HG02981 (cell line): ENCODE data around the gene OR10AD1.
"Not testable (repeated sequence)": the region's sequence is repeated elsewhere in the genome, so short reads cannot be mapped to it uniquely, and the experiment has no call there.

Experiments
- ATAC-seq: cut with Tn5 transposase; IDR thresholded peaks from one replicate; pipeline ENCODE4 v1.9.1; 2021; ENCODE audit warnings: mild to moderate bottlenecking, moderate library complexity; ENCODE audit not compliant: unreplicated experiment

The OR10AD1 gene, protein sequence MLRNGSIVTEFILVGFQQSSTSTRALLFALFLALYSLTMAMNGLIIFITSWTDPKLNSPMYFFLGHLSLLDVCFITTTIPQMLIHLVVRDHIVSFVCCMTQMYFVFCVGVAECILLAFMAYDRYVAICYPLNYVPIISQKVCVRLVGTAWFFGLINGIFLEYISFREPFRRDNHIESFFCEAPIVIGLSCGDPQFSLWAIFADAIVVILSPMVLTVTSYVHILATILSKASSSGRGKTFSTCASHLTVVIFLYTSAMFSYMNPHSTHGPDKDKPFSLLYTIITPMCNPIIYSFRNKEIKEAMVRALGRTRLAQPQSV

DNA sequence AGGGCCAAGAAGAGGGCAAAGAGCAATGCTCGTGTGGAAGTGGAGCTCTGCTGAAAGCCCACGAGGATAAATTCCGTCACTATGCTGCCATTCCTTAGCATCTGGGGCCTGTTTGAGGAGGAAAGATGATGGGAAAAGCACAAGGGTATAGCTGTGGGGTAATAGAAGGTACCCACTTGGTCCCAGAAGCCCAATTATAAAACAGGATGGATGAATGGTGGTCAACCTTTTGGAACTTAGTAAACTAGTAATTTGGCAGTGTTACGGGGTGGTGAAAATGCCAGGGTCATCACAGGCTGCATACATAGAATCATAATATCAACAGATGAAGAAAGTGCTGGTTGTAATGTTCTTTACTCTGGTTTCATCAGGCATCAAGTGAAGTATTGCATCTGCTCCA, at the start of gene OR10AD1:
Gene OR10AD1, minus strand, starts transcription at position 101 of the 400 bp plus-strand sequence. Its CDS starts 0 bp downstream, at position 101.
- no peak for ATAC-seq

DNA sequence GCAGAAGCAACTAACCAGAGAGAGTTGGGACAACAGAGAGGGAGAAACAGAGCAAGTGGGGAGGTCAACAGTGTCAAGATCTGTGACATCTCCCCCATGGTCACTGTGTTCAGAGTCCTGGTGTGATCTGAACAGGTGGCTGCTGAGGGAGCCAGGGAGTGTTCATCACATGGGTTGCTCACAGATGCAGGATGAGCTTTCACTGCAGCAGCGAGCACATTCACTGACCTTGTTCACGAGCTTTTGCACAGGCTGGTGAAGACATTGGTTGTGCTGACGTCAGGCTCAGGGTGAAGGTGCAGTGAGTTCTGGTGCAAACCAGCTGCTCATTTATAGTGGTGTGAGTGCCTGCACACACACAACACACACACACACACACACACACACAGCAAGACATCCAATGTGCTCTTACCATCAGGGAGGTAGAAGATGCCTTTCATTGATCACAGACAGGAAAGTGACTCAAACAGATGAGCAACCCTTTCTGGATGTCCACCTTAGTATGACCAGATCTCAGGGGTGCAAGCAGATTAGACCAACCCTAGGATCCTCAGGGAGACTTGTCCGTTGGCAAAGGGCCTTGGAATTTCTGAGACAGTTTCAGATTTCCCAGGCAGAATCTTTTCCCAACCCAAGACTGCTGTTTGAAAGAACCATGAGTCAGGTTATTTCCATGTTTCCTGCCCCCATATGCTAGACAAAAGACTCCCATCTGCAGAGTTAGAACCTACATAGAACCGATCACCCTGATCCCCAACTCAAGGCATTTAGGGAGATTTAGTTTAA, 44.3 kb upstream of the OR10AD1 start:
- ATAC-seq = no peak

DNA sequence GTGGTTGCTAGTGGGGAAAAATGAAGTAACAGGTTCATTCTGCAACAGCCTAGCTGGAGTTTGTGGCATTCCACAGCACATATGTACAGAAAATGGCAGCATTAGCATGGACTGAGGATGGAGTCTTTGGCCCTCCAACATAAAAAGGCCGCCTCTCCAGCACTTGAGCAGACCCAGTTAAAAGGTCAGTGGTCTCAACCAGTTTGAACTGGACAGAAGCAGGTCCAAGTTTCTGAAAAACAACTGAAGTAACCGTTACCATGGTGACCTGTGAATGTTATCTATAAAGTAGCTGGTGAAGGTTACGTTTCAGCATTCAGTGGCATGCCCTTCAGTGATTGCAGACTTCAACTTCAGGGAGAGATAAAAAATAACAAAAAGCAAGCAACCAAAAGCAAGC, 34.1 kb upstream of the OR10AD1 start:
- no peak for ATAC-seq

DNA sequence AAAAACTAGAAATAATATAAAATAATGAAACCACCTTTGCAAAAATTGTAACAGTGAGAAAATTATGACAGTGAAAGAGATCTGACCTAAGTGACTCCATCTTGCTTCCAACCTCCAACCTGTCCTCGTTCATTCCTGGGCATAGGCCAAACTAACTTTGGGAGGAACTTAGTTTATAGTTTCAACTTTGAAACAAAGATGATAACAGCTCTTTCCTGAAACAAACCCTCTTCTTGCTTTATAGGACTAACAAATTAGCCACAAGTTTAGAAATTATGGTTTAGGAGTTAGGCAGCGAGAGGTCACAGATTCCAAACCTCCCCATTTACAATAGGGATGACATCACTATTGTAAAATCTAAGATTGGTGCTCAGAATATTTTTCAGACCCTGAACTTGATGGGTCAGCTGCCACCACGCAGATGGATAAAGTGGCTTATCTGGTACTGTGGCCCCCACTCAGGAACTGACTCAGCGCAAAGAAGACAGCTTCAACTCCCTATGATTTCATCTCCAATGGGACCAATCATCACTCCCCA, 32.8 kb upstream of the OR10AD1 start:
- no peak for ATAC-seq

DNA sequence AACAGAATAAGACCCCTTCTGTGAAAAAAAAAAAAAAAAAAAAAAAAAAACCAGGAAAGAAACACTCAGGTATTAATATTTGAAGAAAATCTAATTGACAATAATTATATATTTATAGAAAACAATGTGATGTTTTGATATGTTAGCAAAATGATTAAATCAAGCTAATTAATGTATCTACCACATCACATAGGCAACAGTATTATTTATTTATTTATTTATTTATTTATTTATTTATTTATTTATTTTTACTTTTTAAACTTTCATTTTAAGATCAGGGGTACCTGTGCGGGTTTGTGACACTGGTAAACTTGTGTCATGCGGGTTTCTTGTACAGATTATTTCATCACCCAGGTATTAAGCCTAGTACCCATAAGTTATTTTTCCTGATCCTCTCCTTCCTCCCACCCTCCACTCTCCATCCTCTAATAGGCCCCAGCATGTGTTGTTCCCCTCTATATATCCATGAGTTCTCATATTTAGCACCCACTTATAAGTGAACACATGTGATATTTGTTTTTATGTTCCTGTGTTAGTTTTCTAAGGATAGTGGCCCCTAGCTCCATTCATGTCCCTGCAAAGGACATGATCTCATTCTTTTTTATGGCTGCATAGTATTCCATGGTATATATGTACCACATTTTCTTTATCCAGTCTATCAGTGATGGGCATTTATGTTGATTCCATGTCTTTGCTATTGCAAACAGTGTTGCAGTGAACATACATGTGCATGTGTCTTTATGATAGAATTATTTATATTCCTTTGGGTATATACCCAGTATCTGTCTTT, 28.3 kb upstream of the OR10AD1 start:
- not testable (repeated sequence) for ATAC-seq

DNA sequence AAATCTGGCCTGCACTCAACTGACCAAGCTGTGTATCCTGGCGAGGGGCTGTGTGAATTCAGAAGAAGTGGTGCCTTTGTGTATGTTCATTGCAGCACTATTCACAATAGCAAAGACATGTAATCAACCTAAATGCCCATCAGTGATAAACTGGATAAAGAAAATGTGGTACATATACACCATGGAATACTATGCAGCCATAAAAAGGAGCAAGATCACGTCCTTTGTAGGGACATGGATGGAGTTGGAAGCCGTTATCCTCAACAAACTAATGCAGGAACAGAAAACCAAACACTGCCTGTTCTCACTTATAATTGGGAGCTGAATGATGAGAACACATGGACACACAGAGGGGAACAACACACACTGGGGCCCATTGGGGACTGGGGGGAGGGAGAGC, 21.4 kb upstream of the OR10AD1 start:
- not testable (repeated sequence) for ATAC-seq

DNA sequence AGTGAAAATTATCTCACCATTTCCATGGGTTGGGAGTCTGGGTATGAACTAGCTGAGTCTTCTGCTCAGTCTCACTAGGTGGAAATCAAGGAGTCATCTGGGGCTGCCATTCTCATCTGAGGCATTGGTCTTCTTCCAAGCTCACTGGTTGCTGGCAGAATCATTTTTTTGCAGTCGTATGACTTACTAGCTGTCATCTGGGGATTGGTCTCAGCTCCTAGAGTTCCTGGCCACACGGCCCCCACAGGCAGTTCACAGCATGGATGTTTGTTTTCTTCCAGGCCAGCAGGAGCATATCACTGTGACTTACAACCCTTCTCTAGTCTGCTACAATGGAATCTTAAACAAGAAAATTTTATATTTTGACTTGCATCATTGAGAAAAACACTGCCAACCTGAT, 18.6 kb upstream of the OR10AD1 start:
- no peak for ATAC-seq

DNA sequence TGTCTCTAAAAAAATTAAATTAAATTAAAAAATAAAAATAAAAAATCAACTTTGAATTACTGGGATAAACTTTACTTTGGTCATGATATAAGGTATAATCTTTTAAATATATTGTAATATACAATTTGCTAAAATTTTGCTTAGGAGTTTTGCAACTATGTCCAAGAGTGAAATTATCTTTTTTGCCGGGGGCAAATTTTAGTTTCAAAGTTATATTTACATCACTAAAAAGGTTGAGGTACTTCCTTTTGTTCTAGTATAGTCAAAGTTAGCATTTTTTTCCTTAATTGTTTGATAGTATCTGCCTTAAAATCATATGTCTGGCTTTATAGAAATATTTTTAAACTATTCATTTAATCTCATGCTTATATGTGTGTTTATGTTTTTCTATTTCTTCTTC, 17.6 kb upstream of the OR10AD1 start:
- no peak for ATAC-seq

DNA sequence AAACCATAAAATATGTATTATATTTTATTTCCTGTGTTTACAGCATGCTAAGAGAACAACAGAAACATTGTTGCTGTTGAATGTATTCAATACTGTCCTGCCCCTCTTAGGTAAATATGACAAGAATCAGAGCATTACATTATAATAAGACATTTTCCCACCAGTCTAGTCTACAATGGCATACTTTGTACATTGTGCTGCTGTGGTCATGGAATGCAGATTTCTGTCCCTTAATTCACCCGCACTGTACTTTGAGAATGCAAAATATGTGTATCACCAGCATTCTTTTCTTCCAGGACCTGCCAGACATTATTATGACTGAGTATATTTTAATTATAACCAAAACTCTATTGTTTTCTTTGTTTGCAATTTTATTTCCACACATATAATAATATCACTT, 16.5 kb upstream of the OR10AD1 start:
- ATAC-seq = no peak

DNA sequence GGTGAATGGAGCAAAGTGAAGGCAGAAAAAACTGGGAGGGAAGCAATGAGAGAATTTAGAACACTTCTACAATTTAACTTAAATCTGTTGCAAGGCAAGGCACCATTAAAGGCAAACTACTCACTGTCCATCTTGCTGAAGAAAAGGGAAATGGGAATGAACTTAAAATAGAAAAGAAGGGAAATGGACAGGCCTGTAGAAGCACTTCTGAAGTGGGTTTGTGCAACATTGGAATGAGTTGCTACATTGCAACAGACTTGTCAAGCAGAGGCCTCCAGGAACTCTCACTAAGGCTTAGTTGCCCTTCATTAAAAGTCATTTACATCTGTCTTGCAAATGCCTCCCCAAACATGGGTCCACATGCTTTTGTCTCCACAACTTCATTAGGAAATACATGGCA, 13.7 kb upstream of the OR10AD1 start:
- no peak for ATAC-seq

DNA sequence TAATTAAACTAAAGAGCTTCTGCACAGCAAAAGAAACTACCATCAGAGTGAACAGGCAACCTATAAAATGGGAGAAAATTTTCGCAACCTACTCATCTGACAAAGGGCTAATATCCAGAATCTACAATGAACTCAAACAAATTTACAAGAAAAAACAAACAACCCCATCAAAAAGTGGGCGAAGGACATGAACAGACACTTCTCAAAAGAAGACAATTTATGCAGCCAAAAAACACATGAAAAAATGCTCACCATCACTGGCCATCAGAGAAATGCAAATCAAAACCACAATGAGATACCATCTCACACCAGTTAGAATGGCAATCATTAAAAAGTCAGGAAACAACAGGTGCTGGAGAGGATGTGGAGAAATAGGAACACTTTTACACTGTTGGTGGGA, 6.4 kb upstream of the OR10AD1 start:
- ATAC-seq = not testable (repeated sequence)

DNA sequence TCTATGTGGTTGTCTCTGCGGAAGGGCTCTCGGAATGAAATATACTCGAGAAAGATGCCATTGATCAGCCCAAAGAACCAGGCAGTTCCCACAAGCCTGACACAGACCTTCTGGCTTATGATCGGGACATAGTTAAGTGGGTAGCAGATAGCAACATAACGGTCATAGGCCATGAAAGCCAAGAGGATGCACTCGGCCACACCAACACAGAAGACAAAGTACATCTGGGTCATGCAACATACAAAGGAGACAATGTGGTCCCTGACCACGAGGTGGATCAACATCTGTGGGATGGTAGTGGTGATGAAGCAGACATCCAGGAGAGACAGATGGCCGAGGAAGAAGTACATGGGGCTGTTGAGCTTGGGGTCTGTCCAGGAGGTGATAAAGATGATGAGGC, 326 bp downstream of the OR10AD1 start:
- ATAC-seq = no peak

DNA sequence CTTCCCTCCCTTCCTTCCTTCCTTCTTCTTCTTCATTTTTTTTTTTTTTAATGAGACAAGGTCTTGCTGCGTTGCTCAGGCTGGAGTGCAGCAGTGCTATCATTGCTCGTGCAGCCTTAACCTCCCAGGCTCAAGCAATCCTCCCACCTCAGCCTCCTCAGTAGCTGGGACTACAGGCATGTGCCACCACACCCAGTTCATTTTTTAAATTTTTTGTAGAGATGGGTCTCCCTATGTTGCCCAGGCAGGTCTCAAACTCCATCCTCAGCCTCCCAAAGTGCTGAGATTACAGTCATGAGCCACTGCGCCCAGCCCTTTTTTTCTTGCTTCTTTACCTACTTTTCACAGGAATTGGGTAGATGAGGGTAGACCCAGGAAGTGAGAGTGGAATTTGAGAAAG, 1.6 kb downstream of the OR10AD1 start:
- ATAC-seq = no peak

DNA sequence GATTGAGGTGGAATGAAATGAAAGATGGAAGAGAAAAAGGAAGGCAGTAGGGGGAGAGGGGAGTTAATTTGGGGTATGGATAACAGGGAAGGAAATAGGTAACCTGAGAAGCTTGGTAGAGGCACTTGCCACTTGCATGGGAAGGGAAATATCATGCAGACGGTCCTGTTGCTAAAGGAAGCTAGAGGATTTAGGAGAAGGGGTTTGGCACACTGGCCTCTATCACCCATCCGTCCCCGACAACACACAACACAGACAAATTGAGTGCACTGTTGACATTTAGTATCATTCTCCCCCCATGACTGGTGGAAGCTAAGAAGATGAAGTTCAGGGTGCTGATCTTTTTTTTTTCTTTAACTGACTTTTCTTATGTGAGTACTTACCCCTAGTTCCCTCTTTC, 2.0 kb downstream of the OR10AD1 start:
- no peak for ATAC-seq

DNA sequence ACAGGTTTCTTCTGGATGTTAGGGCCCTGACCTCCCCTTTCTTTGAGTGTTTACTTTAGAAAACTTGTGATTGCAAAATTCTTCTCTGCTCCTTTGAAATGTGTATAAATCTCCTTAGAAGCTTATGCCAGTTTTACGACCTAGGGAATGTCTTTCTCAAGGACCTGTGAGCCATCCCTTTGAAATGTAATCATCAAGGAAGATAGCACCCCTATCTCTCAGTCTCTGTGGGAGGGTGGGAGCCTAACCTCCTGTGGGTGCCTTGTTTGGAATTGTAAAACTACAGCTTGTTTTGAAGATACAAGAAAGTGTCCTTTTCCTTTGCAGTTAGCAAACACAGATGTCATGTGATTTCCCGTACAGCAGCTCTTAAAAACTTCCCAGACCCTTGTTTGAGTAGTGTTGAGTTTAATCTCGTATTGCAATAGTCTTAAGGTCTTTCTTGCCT, 3.3 kb downstream of the OR10AD1 start:
- no peak for ATAC-seq

DNA sequence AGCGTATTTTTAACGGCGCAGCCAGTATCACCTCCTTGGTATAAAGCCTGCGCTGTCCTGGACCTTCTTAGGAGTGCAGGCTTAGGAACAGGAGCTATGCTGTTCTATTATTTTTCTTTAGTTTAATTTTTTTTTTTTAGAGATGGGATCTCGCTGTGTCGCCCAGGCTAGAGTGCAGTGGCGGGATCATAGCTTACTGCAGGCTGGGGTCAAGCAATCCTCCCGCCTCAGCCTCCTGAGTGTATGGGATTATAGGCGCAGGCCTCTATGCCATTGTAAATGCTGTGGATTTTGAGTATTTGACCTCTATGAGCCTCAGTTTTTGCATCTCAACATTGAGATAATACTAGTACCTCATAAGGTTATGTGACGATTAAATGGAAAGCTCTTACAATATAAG, 4.1 kb downstream of the OR10AD1 start:
- ATAC-seq = no peak

DNA sequence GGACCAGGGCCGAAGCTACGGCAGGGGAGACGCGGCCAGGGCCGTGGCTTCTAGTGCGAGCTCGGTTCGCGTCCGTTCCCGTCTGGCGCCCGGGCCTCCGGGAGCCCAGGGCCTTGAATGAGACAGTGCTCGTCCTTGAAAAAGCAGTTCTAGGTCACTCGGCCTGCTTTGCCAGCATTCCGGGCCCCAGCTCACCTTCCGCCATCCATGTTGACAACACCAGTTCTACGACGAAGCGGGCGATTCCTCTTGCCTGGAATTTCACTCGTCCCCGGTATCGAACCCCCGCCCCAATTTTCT, 4.5 kb downstream of the OR10AD1 start:
- no peak for ATAC-seq

DNA sequence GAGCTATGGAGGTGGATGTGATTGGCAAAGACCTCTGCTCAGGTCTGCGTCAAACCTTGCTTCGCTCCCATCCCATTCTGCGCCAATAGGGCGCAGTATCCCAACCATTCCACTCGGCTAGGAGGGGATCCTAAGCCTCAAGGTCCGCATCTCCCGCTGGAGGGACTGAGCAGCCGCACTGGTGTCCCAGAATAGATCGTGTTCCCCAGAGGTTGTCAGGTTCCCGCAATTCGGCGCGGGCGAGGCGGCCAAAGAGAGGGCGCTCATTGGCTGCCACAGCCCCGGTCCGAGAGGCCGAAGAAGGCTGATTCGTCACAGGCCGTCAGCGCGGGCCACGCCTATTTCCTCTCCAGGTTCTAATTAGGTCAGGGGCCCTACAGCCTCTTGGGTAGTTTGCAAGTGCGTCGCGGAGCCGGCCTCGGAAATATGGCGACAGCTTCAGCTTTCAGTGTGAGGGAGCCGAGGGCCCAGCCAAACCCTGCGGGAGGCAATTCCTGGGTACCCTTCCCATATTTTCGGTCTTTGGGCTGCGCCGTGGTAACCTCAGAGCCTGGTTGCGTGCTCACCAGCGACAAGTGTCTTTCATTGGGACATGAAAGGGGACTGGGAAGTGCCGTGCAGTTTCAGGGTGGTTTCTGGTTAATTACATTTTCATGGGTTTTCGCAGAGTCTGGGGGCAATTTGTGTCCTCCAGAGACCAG, 5.0 kb downstream of the OR10AD1 start:
- peak; percentile 100 for ATAC-seq

DNA sequence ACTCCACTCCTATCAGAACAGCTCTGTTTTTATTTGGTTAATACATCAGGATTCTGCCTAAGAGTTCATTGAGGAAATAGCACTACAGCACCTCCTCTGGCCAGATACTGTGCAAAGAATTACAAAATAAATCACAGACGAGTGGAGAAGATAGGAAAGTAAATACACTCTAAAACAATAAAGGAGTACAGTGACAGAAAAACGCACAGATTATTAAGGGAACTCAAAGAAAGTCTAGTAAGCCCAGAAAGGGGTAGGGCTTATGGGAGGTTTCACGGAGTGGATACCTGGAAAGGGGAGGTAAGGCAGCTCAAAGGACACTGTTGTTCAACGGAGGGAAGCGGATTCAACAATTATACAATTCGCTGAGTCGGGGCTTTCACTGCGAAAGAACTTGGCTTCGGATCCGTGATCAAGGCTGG, 5.5 kb downstream of the OR10AD1 start:
- ATAC-seq = no peak

DNA sequence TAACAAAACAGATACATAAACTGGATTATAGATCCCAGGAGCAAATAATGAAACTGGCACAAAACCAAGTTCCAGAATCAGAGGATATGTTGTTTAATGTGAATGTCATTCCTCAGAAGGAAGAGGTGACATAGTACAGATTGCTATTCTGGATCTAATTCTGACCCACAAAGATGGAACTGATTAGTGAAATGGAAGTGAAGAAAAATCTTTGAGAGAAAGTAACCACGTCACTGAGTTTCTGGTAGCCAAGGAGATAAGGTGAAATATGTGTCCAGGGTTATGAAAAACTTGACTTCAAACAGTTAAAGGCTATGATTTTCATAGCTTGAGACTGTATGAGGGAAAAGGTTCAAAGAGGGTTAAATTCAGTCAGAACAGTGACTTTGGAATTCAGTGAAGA, 8.3 kb downstream of the OR10AD1 start:
- no peak for ATAC-seq

DNA sequence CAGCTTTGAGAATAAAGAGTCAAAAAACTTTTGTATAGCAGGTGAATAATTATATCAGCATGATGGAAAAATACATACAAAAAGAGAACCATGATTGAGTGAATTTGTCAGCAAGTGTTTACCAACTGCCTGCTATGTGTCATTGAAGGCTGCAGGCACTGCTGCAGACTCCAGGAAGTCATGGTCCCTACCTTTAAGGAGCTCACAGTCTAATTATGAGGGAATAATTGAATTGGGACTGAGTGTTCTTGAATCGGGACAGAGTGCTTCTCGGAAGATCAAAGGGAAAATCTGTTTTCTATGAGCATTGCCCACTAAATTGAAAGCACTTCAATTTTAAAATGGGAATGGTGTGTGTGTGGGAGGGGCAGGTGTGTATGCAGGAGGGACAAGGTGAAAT, 9.5 kb downstream of the OR10AD1 start:
- no peak for ATAC-seq
